Left ventricle myocardium superior (tissue), 1 donor: ENCODE measurements around the gene RGS14. TPM values are rescaled to one million over a fixed set of nuclear protein-coding genes. Genes with fewer than 3 reads are reported as not detected.

ENCODE experiments used
- ATAC-seq: fragments of 200-7000 bp; cut with Tn5 transposase; one replicate; pipeline ENCODE4 v1.9.1; 2020; ENCODE audit warnings: mild to moderate bottlenecking, moderate library complexity
- DNase-seq: peaks from one replicate; pipeline ENCODE4 v3.0.0-alpha.2; 2020
- intact Hi-C: fragments of 100-400 bp; cut with micrococcal nuclease; formaldehyde crosslinking; loops from one replicate; pipeline ENCODE4 v1.11.0; 2022
- total RNA-seq: library from RNA; stranded (reverse); fragmentation: NEBNext Ultra II Directional; extraction: Animal tissue kit (Norgen Biotek cat#: 25700); gene quantifications from one replicate; pipeline ENCODE4 v1.2.1, GENCODE V29; 2021
- donor health status: DM: no; HTN: yes; CAD: no; lungs with severe emphysema.

Gene RGS14
- total RNA-seq, 1 donor from 2014 or later: 2.0 TPM

- DNase-seq (no peak), ATAC-seq (no peak)
- intact Hi-C loops: loop anchor here (10.0 kb wide), 1 partner anchor 49 kb away; no protein-coding TSS in a partner anchor
Measured at GRCh38 chr5:177325868-177326381, 31.8 kb upstream of the RGS14 start.

DNA sequence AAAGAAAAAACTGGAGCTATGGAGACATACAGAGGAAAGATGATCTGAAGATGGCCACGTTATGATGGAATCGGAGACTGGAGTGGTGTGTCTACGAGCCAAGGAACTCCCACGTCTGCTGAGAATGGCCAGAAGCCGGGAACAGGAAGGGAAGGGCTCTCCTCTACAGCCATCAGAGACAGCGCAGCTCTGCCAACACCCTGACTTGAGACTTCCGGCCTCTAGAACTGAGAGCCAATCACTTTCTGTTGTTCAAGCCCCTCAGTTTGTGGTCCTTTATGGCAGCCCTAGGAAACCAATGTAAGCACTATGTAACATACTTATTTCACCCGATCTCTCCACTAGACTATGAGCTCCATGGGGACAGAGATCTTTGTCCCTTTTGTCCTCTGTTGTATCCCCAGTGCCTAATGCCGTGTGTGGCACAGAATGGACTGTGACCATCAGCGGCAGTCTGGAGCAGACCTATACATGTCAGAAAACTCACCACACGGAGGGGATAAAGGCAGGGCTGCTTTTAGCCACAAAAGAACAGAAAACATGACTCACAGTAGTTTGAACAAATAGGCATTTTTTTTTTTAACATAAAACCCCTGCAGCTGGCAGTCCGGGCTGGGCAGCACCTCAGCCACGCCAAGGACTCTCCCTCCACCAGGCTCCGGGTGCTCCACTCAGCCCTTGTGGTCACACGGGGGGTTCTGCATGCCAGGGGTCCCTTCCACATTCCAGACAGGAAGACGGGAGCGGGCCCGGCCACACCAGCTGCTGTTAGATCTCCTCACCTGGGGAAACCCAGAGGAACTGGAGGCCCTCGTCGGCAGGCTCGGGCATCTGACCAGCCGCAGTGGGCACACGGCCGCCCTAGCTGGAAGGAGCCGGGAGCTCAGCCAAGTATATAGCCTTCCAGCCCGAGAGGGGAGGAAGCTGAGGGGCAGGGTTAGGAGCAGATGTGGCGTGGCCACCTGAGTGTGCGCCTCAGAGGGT lies 29.9 kb upstream of the RGS14 start:
- DNase-seq (no peak), ATAC-seq (peak; percentile 89)
- intact Hi-C loops: loop anchor here (10.0 kb wide), 1 partner anchor 47 kb away; no protein-coding TSS in a partner anchor

DNA sequence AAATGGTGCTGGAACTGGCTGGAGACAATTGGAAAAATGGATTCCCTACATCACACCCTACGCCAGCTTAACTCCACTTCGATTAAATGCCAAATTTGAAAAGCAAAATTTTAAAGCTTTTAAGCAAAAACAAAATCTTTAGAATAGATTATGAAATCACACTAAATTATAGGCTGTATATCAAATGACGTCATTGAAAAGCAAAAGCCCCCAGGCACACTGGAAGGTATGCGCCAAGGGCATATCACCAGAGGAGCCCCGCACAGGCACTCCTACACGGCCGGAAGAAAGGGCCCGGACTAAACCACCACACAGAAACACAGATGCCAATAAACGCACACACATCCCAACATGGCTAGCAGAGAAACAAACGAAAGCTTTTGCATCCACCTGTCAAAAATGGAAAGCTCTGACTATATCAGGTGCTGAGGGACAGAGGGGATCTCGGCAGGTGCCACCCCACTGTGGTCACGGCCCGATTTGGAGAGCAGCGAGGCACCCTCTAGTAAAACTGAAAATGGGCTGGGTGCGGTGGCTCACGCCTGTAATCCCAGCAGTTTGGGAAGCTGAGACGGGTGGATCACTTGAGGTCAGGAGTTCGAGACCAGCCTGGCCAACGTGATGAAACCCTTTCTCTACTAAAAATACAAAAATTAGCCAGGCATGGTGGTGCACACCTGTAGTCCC lies 29.0 kb upstream of the RGS14 start:
- DNase-seq (no peak), ATAC-seq (no peak)
- intact Hi-C loops: loop anchor here (10.0 kb wide), 1 partner anchor 46 kb away; no protein-coding TSS in a partner anchor

- ATAC-seq: no peak
- intact Hi-C loops: loop anchor here (10.0 kb wide), 1 partner anchor 45 kb away; no protein-coding TSS in a partner anchor
Measured at GRCh38 chr5:177329883-177330282, 27.8 kb upstream of the RGS14 start.

DNA sequence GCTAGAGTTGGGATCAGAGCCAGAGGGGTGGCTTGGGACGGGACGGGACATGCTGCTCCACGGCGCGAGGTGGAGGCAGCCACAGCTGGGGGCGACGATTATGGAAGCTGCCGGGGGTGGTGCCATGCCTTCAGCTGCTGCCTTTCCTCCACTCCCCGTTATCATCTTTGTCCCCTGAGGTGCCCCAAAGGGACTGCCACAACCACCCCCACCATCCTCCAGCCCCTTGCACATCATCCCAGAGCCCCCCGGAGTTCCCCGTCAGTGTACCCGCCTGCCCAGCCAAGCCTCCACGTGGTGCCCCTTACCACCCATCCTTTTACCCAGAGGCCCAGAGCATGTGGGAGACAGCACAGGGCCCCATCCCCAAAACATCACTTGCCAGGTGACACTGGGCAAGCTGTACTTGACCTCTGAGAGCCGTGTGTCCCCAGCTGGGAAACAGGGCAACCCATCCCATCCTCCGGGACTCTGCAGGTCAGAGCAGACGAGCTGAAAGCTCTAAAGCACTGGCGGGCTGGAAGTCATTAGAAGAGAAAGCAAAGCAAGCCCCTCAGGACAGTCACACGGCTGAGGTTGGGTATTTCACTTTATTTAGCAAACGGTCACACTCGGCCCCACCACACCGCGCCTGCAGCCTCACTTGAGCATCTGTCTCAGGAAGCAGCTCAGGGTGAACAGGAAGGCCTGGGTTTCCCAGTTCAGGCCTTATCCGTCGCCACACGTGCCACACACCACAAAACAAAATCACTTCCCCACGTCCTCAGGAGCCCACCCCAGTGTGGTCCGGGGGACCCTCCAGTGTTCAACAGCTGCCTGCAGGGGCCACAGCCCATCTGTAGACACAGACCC lies 26.5 kb upstream of the RGS14 start:
- intact Hi-C loops: no loop called here
- ATAC-seq (no peak), DNase-seq (no peak)

More at GRCh38 chr5:177329883-177330282, 27.8 kb upstream of the RGS14 start:
- DNase-seq: no peak

GRCh38 chr5:177332031-177332895 lies 25.5 kb upstream of the RGS14 start:
- DNase-seq: no peak
- no peak for ATAC-seq
- intact Hi-C loops: no loop called here

GRCh38 chr5:177332896-177333260 lies 24.8 kb upstream of the RGS14 start:
- no peak for ATAC-seq
- intact Hi-C loops: no loop called here
- DNase-seq: no peak

GRCh38 chr5:177333420-177334154 lies 24.1 kb upstream of the RGS14 start:
- DNase-seq (no peak), ATAC-seq (no peak)
- intact Hi-C loops: no loop called here

GRCh38 chr5:177334155-177334551 lies 23.6 kb upstream of the RGS14 start:
- DNase-seq (no peak), ATAC-seq (peak; percentile 49)
- intact Hi-C loops: no loop called here

DNA sequence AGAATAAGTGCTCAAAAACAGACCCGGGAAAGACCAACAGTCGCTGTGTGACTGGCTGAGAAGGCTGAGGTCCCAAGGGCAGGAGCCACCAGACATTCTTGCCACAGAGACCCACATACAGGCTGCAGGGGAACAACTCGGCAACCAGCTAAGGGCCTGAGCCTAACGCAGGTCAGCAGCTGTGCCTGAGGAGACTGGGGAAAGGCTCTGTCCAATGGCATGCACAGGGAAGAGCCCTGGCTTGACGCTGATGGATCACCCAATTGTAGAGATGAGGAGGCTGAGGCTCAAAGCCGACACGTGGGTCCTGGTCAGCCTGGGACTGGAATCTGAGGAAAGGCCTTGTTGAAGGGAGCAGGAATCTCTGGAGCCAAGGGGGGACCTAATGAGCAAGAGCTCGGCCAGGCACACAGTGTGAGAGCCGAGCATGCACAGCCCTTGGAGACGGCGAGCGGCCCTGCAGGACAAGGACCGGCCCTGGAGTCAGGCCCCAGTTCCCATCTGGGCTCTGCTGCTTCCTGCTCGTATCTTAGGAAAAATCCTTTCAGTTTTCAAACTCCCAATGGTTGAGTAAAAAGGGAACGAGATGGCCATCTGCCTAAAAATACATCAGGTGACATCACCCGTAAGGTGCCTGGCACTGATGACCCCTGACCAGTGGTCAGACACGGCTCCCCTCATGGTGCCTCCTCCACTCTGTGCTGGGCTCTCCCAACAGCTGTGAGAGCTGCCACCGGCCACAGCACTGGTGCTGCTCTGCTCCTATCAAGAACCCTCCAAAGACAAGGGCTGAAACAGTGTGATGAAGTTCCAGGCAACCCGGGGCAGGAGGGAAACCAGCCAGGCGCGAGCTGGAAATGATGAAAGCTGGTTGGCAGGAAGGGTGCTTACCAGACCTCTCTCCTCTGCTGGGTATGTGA lies 22.7 kb upstream of the RGS14 start:
- DNase-seq: peak; percentile 72

DNA sequence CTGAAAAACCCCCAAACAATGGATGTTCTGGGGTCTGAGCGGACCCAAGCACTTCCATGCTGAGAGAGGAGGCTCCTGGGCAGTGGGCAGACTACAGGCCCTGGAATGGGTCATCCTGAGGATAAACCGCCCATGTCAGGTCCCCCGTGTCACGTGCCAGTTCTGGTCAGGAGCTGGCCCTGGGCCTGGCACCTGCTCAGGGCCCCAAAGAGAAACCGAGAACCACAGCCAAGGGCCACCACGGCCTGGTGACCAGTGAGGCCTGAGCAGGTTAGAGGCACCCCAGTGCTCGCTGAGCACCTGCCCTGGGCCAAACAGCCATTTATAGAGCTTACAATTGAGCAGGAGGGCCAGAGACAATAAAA lies 22.0 kb upstream of the RGS14 start:
- ATAC-seq (peak; percentile 69), DNase-seq (no peak)
- intact Hi-C loops: no loop called here

More for the DNA sequence above, 22.7 kb upstream of the RGS14 start:
- intact Hi-C loops: no loop called here
- peak; percentile 89 for ATAC-seq

- DNase-seq: no peak
- peak; percentile 8 for ATAC-seq
- intact Hi-C loops: no loop called here
Measured at GRCh38 chr5:177336112-177336511, 21.6 kb upstream of the RGS14 start.

- no peak for DNase-seq
- intact Hi-C loops: no loop called here
- no peak for ATAC-seq
Measured at GRCh38 chr5:177336603-177337494, 20.9 kb upstream of the RGS14 start.

DNA sequence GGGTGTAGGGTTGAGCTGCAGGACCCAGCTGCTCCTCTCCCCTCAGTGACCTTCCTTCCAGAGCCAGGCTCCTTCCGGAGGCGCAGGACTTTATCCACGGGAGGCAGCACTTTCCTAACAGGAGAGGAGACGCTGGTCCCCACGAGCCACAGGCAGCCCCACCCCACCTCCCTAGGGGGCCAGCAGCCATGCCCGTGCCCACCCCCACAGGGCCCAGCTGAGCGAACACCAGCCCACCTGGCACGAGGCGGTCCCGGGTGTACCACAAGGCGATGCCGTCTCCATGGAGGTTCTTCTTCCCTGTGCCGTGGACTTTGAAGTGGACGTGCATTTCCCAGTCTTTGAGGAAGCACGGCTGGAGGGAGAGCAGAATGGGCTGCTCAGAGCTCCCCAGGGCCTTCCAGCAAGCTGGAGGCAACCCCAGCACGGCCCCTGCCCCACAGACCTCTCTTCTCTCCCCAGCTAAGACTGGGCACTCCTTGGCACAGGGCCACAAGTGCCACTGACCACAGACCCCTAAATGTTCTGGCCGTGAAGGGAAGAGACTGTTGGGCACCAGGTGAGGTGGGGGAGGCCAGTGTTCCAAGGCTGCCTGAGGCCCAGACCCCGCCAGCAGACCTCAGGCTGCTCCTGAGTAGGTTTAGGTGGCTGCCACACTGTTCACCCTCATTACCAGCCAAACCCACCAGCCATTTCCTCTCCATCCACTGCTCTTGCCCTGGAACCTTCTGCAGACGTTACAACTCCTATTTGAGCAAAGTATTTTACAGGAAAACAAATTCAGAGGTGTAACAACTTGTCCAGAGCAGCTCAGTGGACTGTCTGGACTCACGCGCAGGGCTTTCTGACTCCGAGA lies 19.2 kb upstream of the RGS14 start:
- DNase-seq: no peak
- intact Hi-C loops: no loop called here
- no peak for ATAC-seq
